Activated CD8-positive, alpha-beta memory T cell treated with anti-CD3 and anti-CD28 coated beads, Interleukin-2, amount 10 ng/mL, durations not matched to agents 7 days and 5 days (primary cell): ENCODE results near the gene INPP5D. TPM values are rescaled to one million over a fixed set of nuclear protein-coding genes. Genes with fewer than 3 reads are reported as not detected.

Experiments
- ATAC-seq: fragments of 150-1000 bp; cut with Tn5 transposase; one replicate; pipeline ENCODE4 v1.10.0; 2021; ENCODE audit warnings: moderate library complexity
- CTCF ChIA-PET: fragments of 350-600 bp; sonication (Branson Sonifier 250); formaldehyde crosslinking; loops from one replicate; lab custom pipeline; 2021; ENCODE audit warnings: antibody characterized with exemption; lab: Charles Lee
- DNase-seq: peaks from one replicate; pipeline ENCODE4 v3.0.0-alpha.2; 2020
- H3K27ac Mint-ChIP-seq: one replicate; pipeline ENCODE4 v1.8.0; 2021; ENCODE audit warnings: mild to moderate bottlenecking, mixed read lengths
- H3K27me3 Mint-ChIP-seq: one replicate; pipeline ENCODE4 v1.8.0; 2021; ENCODE audit warnings: mixed read lengths
- H3K36me3 Mint-ChIP-seq: one replicate; pipeline ENCODE4 v1.8.0; 2021; ENCODE audit warnings: mild to moderate bottlenecking, mixed read lengths
- H3K4me1 Mint-ChIP-seq: one replicate; pipeline ENCODE4 v1.8.0; 2021; ENCODE audit warnings: mixed read lengths
- H3K4me3 Mint-ChIP-seq: one replicate; pipeline ENCODE4 v1.8.0; 2021; ENCODE audit warnings: mild to moderate bottlenecking, moderate library complexity, mixed read lengths
- H3K9me3 Mint-ChIP-seq: one replicate; pipeline ENCODE4 v1.8.0; 2022; ENCODE audit warnings: low read depth, mixed read lengths
- total RNA-seq, 2 experiments: library from RNA; stranded (reverse); gene quantifications; one replicate each; pipeline ENCODE4 v1.2.3, GENCODE V29; 2021

The INPP5D gene
- total RNA-seq, 2 experiments from 2014 or later, result 140 to 152 TPM

DNA sequence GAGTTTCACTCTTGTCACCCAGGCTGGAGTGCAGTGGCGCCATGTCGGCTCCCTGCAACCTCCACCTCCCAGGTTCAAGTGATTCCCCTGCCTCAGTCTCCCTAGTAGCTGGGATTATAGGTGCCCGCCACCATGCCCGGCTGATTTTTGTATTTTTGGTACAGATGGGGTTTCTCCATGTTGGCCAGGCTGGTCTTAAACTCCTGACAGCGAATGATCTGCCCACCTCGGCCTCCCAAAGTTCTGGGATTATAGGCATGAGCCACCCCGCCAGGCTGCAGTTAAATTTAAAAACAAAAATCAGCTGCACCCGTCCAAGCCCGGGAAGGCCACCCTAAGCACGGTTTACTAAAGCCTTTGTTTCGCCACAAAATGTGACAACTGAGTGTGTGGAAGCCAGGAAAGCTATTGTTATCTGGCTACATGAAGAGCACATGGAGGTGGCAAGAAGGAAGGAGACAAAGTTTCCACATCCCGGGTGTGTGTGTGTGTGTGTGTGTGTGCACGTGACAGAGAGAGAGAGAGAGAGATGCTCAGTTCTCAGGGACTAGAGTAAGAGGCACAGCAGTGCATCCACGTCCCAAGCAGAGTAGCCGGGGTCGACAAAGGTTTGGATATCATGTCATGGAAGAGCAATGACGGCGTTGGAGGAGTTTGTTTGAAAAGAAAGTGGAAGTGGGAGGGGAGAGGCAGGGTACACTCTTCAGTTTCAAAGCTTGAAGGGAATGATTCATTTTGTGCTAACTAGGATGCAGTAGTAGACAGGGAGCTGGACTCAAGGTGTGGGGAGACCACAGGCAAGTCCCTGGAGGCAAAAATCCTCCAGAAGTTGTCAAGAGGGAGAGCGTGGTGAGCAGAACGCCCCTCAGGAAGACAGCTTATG, 20.1 kb downstream of the INPP5D start:
- DNase-seq (peak; percentile 42), ATAC-seq (no peak)
- no peaks in the 10 kb centered on the region for H3K9me3 Mint-ChIP-seq
- peaks cover 59% of the 10 kb centered on the region for H3K36me3 Mint-ChIP-seq
- peak overlapping the region; percentile 94 for H3K27ac Mint-ChIP-seq
- H3K4me3 Mint-ChIP-seq, result peak overlapping the region; percentile 37
- CTCF ChIA-PET, result interaction anchor here (1.1 to 9.6 kb wide), 4 partner anchors 20 to 171 kb away, joined by 3 to 71 read pairs (median 29); partner anchors contain the start of genes ATG16L1 and INPP5D
- peaks cover 73% of the 10 kb centered on the region for H3K4me1 Mint-ChIP-seq
- no peaks in the 10 kb centered on the region for H3K27me3 Mint-ChIP-seq

DNA sequence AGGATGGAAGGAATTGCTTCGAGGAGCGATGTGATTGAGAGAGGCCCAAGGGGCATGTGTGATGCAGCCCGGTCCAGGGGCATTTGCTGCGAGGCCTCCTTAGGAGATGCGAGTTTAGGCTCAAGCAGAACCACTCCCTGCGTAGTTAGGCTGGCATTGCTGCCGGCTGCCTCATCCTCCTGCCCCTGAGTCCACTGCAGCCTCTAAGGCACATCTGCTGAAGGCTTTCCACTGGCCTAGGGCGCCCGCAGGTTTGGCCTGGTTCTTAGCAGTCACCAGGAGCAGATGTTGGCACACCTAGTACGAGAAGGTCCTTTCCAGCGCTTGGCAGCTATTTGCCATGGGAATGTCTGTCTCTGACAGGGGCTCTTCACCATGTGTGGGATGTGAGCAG, 20.7 kb downstream of the INPP5D start:
- Mint-ChIP-seq H3K27ac (peak overlapping the region; percentile 94), H3K27me3 (no peaks in the 10 kb centered on the region), H3K4me1 (peaks cover 79% of the 10 kb centered on the region), H3K4me3 (peak overlapping the region; percentile 74), H3K36me3 (peaks cover 65% of the 10 kb centered on the region), H3K9me3 (no peaks in the 10 kb centered on the region)
- DNase-seq (no peak), ATAC-seq (no peak)
- CTCF ChIA-PET, result interaction anchor here (2.9 to 9.6 kb wide), 3 partner anchors 20 to 171 kb away, joined by 13 to 71 read pairs (median 45); partner anchors contain the start of genes ATG16L1 and INPP5D

DNA sequence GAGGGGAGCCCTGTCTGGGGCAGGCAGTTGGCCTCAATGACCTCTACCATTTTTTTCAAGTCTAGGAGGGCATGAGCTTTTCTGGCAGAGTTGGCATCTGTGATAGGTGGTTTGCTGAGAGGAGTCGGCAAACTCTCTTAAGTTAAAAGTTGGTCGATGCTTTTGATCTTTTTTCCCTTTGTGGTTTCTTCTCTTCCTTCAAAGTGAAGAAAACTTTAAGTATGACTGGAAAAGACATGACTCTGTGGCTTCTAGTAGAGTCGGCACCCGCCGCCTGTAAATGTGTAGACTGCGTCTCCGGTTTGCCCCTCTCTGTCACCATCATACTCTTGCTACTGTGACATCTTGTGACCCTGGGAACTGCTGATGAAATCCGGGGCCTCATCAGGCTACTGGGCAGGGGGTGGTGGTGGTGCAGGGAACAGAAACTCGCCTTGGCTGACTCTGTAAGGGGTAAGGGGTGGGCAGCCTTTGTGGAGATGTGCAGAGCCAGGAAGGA, 21.1 kb downstream of the INPP5D start:
- Mint-ChIP-seq H3K27ac (peak overlapping the region; percentile 94), H3K4me1 (peaks cover 83% of the 10 kb centered on the region), H3K36me3 (peaks cover 65% of the 10 kb centered on the region), H3K9me3 (no peaks in the 10 kb centered on the region), H3K4me3 (peak overlapping the region; percentile 74), H3K27me3 (no peaks in the 10 kb centered on the region)
- ATAC-seq (peak; percentile 38), DNase-seq (peak; percentile 79)
- CTCF ChIA-PET, result interaction anchor here (2.9 to 9.6 kb wide), 3 partner anchors 21 to 170 kb away, joined by 13 to 71 read pairs (median 45); partner anchors contain the start of genes ATG16L1 and INPP5D

DNA sequence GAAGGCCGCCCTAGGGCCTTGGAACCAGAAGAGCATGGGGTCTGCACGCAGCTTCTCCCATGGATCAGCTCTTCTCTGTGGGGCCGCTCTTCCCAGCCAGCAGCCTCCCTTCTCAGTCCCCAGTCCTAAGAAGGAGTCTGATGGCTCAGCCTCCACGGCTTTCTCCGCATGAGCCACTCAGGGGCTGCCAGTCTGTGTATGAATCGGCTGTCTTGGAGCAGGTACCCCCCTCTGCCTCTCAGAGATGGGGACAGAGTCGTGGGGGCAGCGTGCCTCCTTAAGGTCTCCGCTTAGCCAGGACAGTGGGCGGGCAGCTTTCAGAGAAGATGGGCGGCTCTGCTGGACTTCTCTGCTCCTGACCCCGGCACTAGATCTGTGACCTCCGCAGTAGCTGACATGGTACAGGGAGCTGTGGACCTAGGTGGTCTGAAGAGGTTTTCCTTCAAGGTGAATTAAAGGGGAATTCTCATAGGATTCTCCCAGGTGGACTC, 21.6 kb downstream of the INPP5D start:
- Mint-ChIP-seq H3K4me1 (peaks cover 88% of the 10 kb centered on the region), H3K4me3 (peak overlapping the region; percentile 74), H3K27ac (peak overlapping the region; percentile 94), H3K9me3 (no peaks in the 10 kb centered on the region), H3K36me3 (peaks cover 67% of the 10 kb centered on the region), H3K27me3 (no peaks in the 10 kb centered on the region)
- DNase-seq, result no peak
- CTCF ChIA-PET, result interaction anchor here (0.9 to 9.6 kb wide), 8 partner anchors 18 to 189 kb away, joined by 3 to 71 read pairs (median 4); partner anchors contain the start of genes ATG16L1 and INPP5D
- ATAC-seq, result no peak

DNA sequence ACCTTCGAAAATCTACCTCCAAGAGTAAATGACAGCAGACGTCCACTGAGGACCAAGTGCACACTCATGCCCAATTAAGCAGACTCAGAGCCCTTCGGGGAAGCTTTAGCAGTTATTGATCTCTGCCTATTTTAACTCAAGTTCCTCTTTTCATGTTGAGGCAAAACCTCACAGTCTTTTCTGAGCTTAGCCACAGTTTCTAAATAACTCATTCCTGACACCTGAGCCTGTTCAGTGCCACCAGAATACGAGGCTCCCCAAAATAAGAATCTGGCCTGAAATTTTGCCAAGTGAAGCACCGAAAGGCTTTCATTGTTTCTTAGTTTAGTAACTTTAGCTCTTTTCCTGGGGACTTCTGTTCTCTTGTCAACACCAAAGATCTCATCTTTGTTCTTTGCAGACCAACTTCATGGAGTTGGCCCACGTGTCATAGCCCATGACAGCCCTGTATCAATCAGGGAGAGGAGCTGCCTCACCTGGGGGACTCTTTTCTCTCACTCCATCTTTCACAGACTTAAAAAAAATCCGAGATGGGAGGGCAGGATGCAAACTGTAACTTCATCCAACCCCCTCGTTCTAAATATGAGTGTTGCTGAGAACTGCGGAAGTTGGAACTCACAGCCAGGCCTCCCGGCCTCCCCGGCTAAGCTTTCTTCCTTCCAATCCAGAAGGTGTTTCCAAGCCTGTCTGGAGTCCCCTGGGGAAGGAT, 22.2 kb downstream of the INPP5D start:
- CTCF ChIA-PET, result interaction anchor here (0.9 to 9.6 kb wide), 10 partner anchors 12 to 188 kb away, joined by 3 to 71 read pairs (median 4); partner anchors contain the start of genes ATG16L1 and INPP5D
- no peaks in the 10 kb centered on the region for H3K27me3 Mint-ChIP-seq
- DNase-seq (no peak), ATAC-seq (peak; percentile 35)
- H3K4me3 Mint-ChIP-seq, result peak overlapping the region; percentile 74
- peak overlapping the region; percentile 94 for H3K27ac Mint-ChIP-seq
- H3K36me3 Mint-ChIP-seq, result peaks cover 67% of the 10 kb centered on the region
- no peaks in the 10 kb centered on the region for H3K9me3 Mint-ChIP-seq
- H3K4me1 Mint-ChIP-seq, result peaks cover 91% of the 10 kb centered on the region

DNA sequence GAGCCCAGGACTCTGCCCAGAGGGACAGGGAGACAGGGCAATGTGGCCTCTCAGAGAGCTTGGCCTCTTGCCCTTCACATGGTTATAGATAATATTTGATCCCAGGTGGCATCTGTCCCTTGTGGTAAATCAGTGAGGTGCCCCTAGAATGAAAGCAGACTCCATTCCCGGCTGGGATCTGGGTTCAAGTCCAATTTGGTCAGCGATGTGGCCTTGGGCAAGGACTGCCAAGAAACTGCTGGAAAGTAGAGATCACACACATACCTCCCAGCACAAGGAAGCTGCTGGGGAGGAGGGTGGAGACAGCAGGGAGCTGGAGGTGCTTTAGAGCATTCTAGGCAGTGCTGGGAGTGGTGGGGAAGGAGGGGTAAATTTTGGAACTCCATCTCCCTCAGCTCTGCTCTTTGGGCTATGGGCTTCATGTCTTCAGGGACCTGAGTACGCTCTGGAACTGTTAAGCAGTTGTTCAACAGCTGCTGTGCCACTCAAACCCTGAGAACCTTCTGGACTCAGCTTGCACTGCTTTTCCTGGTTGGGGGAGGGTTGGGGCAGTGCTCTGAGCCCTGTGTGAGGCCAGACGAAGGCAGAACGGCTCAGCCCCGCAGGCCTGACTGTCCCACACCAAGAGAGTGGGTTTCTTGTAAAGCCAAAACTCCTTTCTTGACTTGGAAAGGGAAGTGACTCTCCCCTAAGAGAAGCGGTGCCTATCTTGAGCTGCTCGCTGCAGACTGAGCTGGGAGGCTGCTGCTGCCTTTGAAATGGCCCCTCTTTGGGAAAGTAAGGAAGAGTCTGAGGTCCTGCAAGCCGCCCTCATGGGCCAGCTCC, 23.0 kb downstream of the INPP5D start:
- Mint-ChIP-seq H3K9me3 (no peaks in the 10 kb centered on the region), H3K4me3 (peak overlapping the region; percentile 74), H3K27ac (peak overlapping the region; percentile 94), H3K27me3 (no peaks in the 10 kb centered on the region), H3K36me3 (peaks cover 68% of the 10 kb centered on the region), H3K4me1 (peaks cover 90% of the 10 kb centered on the region)
- CTCF ChIA-PET, result interaction anchor here (0.9 to 9.6 kb wide), 9 partner anchors 13 to 179 kb away, joined by 3 to 71 read pairs (median 4); partner anchors contain the start of genes ATG16L1 and INPP5D
- ATAC-seq (no peak), DNase-seq (no peak)

DNA sequence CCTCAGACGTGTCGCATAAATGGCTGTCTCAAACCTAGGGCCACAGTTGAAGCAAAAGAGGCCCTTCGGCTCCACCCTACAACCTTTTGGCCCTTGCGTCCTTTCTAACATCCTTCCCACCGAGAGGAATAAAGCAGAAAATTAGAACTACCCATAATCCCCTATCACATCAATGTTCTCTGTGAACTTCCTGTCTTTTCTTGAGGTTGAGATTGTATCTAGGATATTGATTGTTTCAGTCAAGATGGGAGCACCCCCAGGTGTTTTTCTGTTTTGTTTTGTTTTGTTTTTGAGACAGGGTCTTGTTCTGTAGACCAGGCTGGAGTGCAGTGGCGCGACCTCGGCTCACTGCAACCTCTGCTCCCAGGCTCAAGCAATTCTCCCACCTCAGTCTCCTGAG, 23.6 kb downstream of the INPP5D start:
- ATAC-seq (no peak), DNase-seq (no peak)
- CTCF ChIA-PET, result interaction anchor here (1.0 to 9.6 kb wide), 4 partner anchors 13 to 30 kb away, joined by 4 to 71 read pairs (median 36); partner anchors contain the start of gene INPP5D
- Mint-ChIP-seq H3K4me1 (peaks cover 89% of the 10 kb centered on the region), H3K4me3 (peak overlapping the region; percentile 74), H3K27ac (peak overlapping the region; percentile 94), H3K9me3 (no peaks in the 10 kb centered on the region), H3K27me3 (no peaks in the 10 kb centered on the region), H3K36me3 (peaks cover 71% of the 10 kb centered on the region)

DNA sequence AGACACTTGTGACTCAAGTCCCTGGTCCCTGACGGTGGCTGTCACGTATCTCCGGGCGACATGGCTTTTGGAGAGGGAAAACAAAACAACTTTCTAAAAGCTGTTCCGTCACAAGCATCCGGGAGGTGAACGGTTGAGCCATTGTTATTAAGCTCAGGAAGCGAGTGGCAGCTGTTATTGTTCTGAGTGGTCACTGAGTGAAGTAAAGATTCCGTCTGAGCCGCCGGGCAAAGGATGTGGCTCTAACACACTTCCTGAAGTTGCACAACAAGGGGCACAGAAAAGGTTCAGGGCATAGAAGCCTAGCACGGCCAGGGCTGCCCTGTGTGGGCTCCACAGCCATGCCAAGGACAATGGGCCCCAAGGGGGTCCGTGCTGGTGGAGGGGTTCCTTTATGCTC, 24.3 kb downstream of the INPP5D start:
- Mint-ChIP-seq H3K27me3 (no peaks in the 10 kb centered on the region), H3K4me1 (peaks cover 82% of the 10 kb centered on the region), H3K36me3 (peaks cover 68% of the 10 kb centered on the region), H3K27ac (peak overlapping the region; percentile 94), H3K4me3 (peak overlapping the region; percentile 74), H3K9me3 (no peaks in the 10 kb centered on the region)
- CTCF ChIA-PET, result interaction anchor here (1.2 to 9.6 kb wide), 4 partner anchors 24 to 146 kb away, joined by 3 to 45 read pairs (median 15); partner anchors contain the start of gene INPP5D
- peak; percentile 45 for ATAC-seq
- DNase-seq, result peak; percentile 90

DNA sequence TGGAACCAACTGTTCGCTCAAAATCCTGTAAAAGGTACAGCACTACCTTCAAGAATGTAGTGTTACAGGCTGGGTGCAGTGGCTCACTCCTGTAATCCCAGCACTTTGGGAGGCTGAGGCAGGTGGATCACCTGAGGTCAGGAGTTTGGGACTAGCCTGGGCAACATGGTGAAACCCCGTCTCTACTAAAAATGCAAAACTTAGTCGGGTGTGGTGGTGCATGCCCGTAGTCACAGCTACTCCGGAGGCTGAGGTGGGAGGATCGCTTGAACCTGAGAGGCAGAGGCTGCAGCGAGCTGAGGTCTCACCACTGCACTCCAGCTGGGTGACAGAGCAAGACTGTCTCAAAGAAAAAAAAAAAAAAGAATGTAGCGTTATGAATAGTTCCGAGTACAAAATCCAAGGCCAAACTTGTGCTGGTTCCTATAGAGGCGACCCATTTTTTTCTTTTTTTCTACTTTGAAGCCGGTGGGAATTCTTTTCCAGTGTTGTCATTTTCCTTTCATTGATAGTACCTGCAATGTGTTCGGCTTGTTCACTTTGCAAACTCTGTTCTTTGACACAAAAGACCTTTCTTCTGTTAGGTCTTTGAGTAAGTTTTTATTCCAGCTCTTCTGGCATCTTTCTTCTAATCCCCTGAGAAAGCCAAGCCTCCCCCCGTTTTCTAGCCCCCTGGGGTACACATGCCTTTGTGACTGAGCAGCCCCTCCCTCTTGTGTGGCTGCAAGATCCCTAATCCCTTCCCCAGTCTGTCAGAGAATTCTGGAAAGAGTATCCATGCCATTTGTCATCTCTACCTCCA, 25.1 kb downstream of the INPP5D start:
- no peak for DNase-seq
- Mint-ChIP-seq H3K9me3 (no peaks in the 10 kb centered on the region), H3K4me1 (peaks cover 75% of the 10 kb centered on the region), H3K27me3 (no peaks in the 10 kb centered on the region), H3K4me3 (no peak overlapping the region), H3K27ac (peak overlapping the region; percentile 94), H3K36me3 (peaks cover 68% of the 10 kb centered on the region)
- CTCF ChIA-PET, result interaction anchor here (1.2 to 9.6 kb wide), 5 partner anchors 25 to 145 kb away, joined by 3 to 45 read pairs (median 7); partner anchors contain the start of gene INPP5D
- ATAC-seq, result no peak

DNA sequence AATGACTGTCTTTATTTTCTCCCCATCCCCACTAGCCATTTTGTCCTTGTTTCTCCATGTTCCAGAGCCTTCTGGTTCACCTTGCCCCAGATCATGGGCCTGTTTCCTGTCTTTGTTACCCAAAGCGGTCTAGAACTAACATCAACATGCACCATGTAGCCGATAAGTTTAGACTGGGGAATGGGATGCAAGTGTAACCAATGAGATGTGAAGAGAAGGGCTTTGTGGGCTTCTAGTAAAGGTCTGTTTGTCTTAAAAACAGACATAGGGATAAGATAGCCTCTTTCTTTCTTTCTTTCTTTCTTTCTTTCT, 25.7 kb downstream of the INPP5D start:
- DNase-seq, result no peak
- Mint-ChIP-seq H3K4me3 (no peak overlapping the region), H3K27ac (peak overlapping the region; percentile 94), H3K27me3 (no peaks in the 10 kb centered on the region), H3K9me3 (no peaks in the 10 kb centered on the region), H3K36me3 (peaks cover 67% of the 10 kb centered on the region), H3K4me1 (peaks cover 70% of the 10 kb centered on the region)
- no peak for ATAC-seq
- CTCF ChIA-PET, result interaction anchor here (0.9 to 4.0 kb wide), 4 partner anchors 15 to 32 kb away, joined by 3 to 27 read pairs (median 8); partner anchors contain the start of gene INPP5D

DNA sequence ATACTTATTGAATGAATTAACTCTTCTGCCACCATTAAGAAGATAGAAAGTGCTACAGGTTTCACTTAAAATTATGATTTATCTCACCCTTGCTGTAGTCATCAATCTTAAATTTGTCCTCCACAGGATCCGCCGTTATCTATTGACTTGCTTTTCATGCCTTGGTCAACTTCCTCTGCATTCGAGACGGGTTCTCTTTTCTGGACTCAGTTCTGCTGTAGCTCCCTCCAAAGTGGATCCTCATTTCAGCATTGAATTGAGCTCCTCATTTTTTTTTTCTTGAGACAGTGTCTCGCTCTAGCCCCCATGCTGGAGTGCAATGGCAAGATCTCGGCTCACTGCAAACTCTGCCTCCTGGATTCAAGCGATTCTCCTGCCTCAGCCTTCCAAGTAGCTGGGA, 27.6 kb downstream of the INPP5D start:
- no peak for ATAC-seq
- Mint-ChIP-seq H3K4me1 (peaks cover 62% of the 10 kb centered on the region), H3K27me3 (no peaks in the 10 kb centered on the region), H3K9me3 (no peaks in the 10 kb centered on the region), H3K4me3 (no peak overlapping the region), H3K36me3 (peaks cover 63% of the 10 kb centered on the region), H3K27ac (peak overlapping the region; percentile 64)
- DNase-seq, result no peak
- CTCF ChIA-PET, result interaction anchor here (0.6 to 4.0 kb wide), 4 partner anchors 13 to 34 kb away, joined by 3 to 27 read pairs (median 6); partner anchors contain the start of gene INPP5D
